HepG2 (cell line): ENCODE data around the gene DNAJB6. TPM values are rescaled to one million over a fixed set of nuclear protein-coding genes. Genes with fewer than 3 reads are reported as not detected.

Experiments
- ATAC-seq: fragments of 200-7000 bp; cut with Tn5 transposase; 3 replicates; pipeline ENCODE4 v1.9.1; 2020; ENCODE audit warnings: mild to moderate bottlenecking, moderate library complexity
- BruUV-seq: library from RNA; stranded (reverse); fragments of 400-500 nt; replicated peaks from 2 replicates; lab custom pipeline; 2021; lab: Mats Ljungman, UMichigan
- CTCF ChIA-PET: fragments of 300-600 bp; formaldehyde crosslinking; extraction: SDS; loops from one replicate; lab custom pipeline; 2021; ENCODE audit warnings: low total read pairs, inconsistent platforms, low intra/inter-chr PET ratio; lab: Yijun Ruan, JAX
- POLR2A ChIA-PET: fragments of 350-600 bp; sonication (Branson Sonifier 250); formaldehyde crosslinking; loops from one replicate; lab custom pipeline; 2020; ENCODE audit warnings: antibody characterized with exemption, inconsistent platforms; lab: Yijun Ruan, JAX
- DNase-seq: peaks from one replicate; pipeline ENCODE4 v3.0.0-alpha.2; 2015; ENCODE audit warnings: low spot score
- FAIRE-seq: peaks from 3 replicates; lab custom pipeline; 2011; peaks lifted over from hg19 to GRCh38; lab: Jason Lieb, UNC
- H2AFZ ChIP-seq: one replicate; pipeline ENCODE4 v1.6.1; 2011; ENCODE audit warnings: low read length, inconsistent platforms
- H3K27ac ChIP-seq: fragments of 300-600 bp; 3 replicates; pipeline ENCODE4 v1.8.0; 2011; ENCODE audit warnings: mixed run types, mild to moderate bottlenecking, mixed read lengths, low read length, inconsistent platforms; ENCODE audit not compliant: insufficient read depth; ENCODE audit errors: extremely low read length
- H3K27me3 ChIP-seq, 2 experiments: fragments of 200-600 bp in 1 of 2; 2 replicates in 1 of 2; 3 replicates in 1 of 2; pipeline versions ENCODE4 v1.6.0 to v1.8.0; 2011; ENCODE audit warnings: low read length in 2 of 2, mild to moderate bottlenecking in 2 of 2, moderate library complexity in 2 of 2, inconsistent platforms in 1 of 2; ENCODE audit not compliant: insufficient read depth in 2 of 2, control insufficient read depth in 1 of 2
- H3K36me3 ChIP-seq, 2 experiments: fragments of 200-600 bp in 1 of 2; replicated peaks in 1 of 2; 2 replicates in 1 of 2; 3 replicates in 1 of 2; pipeline versions ENCODE4 v1.5.1 to v1.8.0; 2011; ENCODE audit warnings: low read length in 2 of 2, inconsistent platforms in 1 of 2; ENCODE audit not compliant: insufficient read depth in 2 of 2, control insufficient read depth in 1 of 2
- H3K4me1 ChIP-seq: 2 replicates; pipeline ENCODE4 v1.5.1; 2012; ENCODE audit warnings: low read length, inconsistent platforms; ENCODE audit not compliant: insufficient read depth
- H3K4me2 ChIP-seq: 2 replicates; pipeline ENCODE4 v1.6.0; 2011; ENCODE audit warnings: low read depth, low read length, inconsistent platforms
- H3K4me3 ChIP-seq, 3 experiments: fragments of 200-600 bp in 1 of 3; sonication (generic), shearing (Covaris generic) in 1 of 3; replicated peaks in 1 of 3; 2 replicates each; pipeline ENCODE4 v1.5.1; 2011 to 2016; ENCODE audit warnings: low read length in 3 of 3, inconsistent platforms in 2 of 3, low read depth in 2 of 3, mild to moderate bottlenecking in 2 of 3, control low read depth in 1 of 3, mixed read lengths in 1 of 3; ENCODE audit not compliant: insufficient read depth in 1 of 3
- H3K79me2 ChIP-seq: one replicate; pipeline ENCODE4 v1.6.1; 2011; ENCODE audit warnings: low read length, inconsistent platforms; ENCODE audit not compliant: insufficient read depth
- H3K9ac ChIP-seq: 2 replicates; pipeline ENCODE4 v1.6.0; 2011; ENCODE audit warnings: mild to moderate bottlenecking, low read depth, low read length, inconsistent platforms; ENCODE audit not compliant: insufficient read depth
- H3K9me3 ChIP-seq: 2 replicates; pipeline ENCODE4 v1.5.1; 2012; ENCODE audit warnings: mild to moderate bottlenecking, low read length
- H4K20me1 ChIP-seq: 2 replicates; pipeline ENCODE4 v1.6.0; 2011; ENCODE audit warnings: inconsistent platforms, mild to moderate bottlenecking, low read length, moderate library complexity; ENCODE audit not compliant: insufficient read depth
- ATF2 ChIP-seq: sonication (generic); formaldehyde crosslinking; IDR thresholded peaks from 2 replicates; pipeline ENCODE4 v1.4.0; 2020; ENCODE audit warnings: missing genetic modification reagents
- CENPBD1 ChIP-seq: sonication (generic); formaldehyde crosslinking; IDR thresholded peaks from 2 replicates; pipeline ENCODE4 v1.8.0; 2022; ENCODE audit warnings: missing genetic modification reagents, low read depth, mild to moderate bottlenecking, borderline replicate concordance
- MZF1 ChIP-seq: sonication (generic); formaldehyde crosslinking; IDR thresholded peaks from 2 replicates; pipeline ENCODE4 v1.8.1; 2023; ENCODE audit warnings: mild to moderate bottlenecking, missing genetic modification reagents, borderline replicate concordance
- NFE2 ChIP-seq: sonication (generic); formaldehyde crosslinking; IDR thresholded peaks from 2 replicates; pipeline ENCODE4 v1.4.0; 2020; ENCODE audit warnings: missing genetic modification reagents
- NPAS2 ChIP-seq: sonication (generic); formaldehyde crosslinking; IDR thresholded peaks from 2 replicates; pipeline ENCODE4 v1.8.0; 2022; ENCODE audit warnings: mild to moderate bottlenecking, missing genetic modification reagents, borderline replicate concordance
- SMARCE1 ChIP-seq: fragments of 450-650 bp; IDR thresholded peaks from 2 replicates; pipeline ENCODE4 v1.6.1; 2017; ENCODE audit warnings: borderline replicate concordance
- XBP1 ChIP-seq: sonication (generic); formaldehyde crosslinking; IDR thresholded peaks from 2 replicates; pipeline ENCODE4 v1.5.0; 2020; ENCODE audit warnings: missing genetic modification reagents
- ZNF362 ChIP-seq: sonication (generic); formaldehyde crosslinking; IDR thresholded peaks from 2 replicates; pipeline ENCODE4 v1.4.0; 2020; ENCODE audit warnings: missing genetic modification reagents, mild to moderate bottlenecking, borderline replicate concordance
- ZNF713 ChIP-seq: sonication (generic); formaldehyde crosslinking; IDR thresholded peaks from 2 replicates; pipeline ENCODE4 v1.4.0; 2020; ENCODE audit warnings: mild to moderate bottlenecking, missing genetic modification reagents
- ZNF776 ChIP-seq: sonication (generic); formaldehyde crosslinking; IDR thresholded peaks from 2 replicates; pipeline ENCODE4 v1.4.0; 2020; ENCODE audit warnings: mild to moderate bottlenecking, missing genetic modification reagents
- ZNF788 ChIP-seq: sonication (generic); formaldehyde crosslinking; IDR thresholded peaks from 2 replicates; pipeline ENCODE4 v1.5.0; 2020; ENCODE audit warnings: mild to moderate bottlenecking, missing genetic modification reagents, borderline replicate concordance
- ZNF816 ChIP-seq: sonication (generic); formaldehyde crosslinking; IDR thresholded peaks from 2 replicates; pipeline ENCODE4 v1.8.0; 2022; ENCODE audit warnings: missing genetic modification reagents, mild to moderate bottlenecking, borderline replicate concordance
- WGBS: methylation state at CpG from one replicate; pipeline ENCODE4 v1.1.6; 2017; ENCODE audit warnings: low lambda C conversion rate; 5-methylcytosine and 5-hydroxymethylcytosine counted together
- in situ Hi-C: cut with HindIII; loops from 2 replicates; pipeline ENCODE4 v1.10.0; 2017; ENCODE audit warnings: low pct_unique_long_range_greater_than_20kb; ENCODE audit not compliant: extremely low pct_ligation_motif_present
- intact Hi-C: fragments of 100-400 bp; cut with micrococcal nuclease; formaldehyde crosslinking; loops from one replicate; pipeline ENCODE4 v1.10.0; 2022; ENCODE audit not compliant: unreplicated experiment
- polyA plus RNA-seq, 8 experiments: library from polyadenylated mRNA; depleted of rRNA in 3 of 8; stranded (reverse) in 7 of 8; unstranded in 1 of 8; fragments of >200 nt; fragmentation: Illumina TruSeq in 4 of 8; extraction: Trizol in 4 of 8; gene quantifications; 2 replicates each; pipeline versions ENCODE4 v1.2.1 to v1.2.3, GENCODE V29; 2011 to 2016; ENCODE audit warnings: low read depth in 4 of 8, missing spikeins in 1 of 8, mixed read lengths in 1 of 8; ENCODE audit not compliant: insufficient read depth in 1 of 8
- total RNA-seq, 5 experiments: library from RNA; depleted of rRNA; stranded (reverse); fragments of >200 nt; fragmentation: Illumina TruSeq; extraction: Trizol; gene quantifications; 2 replicates each; pipeline ENCODE4 v1.2.3, GENCODE V29; 2016; ENCODE audit warnings: low read depth in 1 of 5

DNAJB6 gene
- total and polyA plus RNA-seq, 2 of the 13 experiments (the other 11 are each of a cell fraction or from before 2014, with no cell fraction given), result 29.9 to 53.9 TPM

- H3K4me1 ChIP-seq, result no peaks in the 10 kb centered on the region
- BruUV-seq, result no TSS peak
- POLR2A ChIA-PET, result no interaction called here
- ATAC-seq, result no peak
- FAIRE-seq, result no peak
- peaks cover 10 to 54% of the 10 kb centered on the region in 2 experiments for H3K36me3 ChIP-seq
- H3K9me3 ChIP-seq, result no peaks in the 10 kb centered on the region
- intact Hi-C loops, result no loop called here
- TF ChIP-seq NFE2 (no peak), ZNF816 (CRISPR knock-in tag) (no peak), ZNF362 (CRISPR knock-in tag) (no peak), MZF1 (CRISPR knock-in tag) (no peak), ATF2 (no peak), ZNF713 (CRISPR knock-in tag) (no peak), XBP1 (CRISPR knock-in tag) (no peak), ZNF788 (CRISPR knock-in tag) (no peak), SMARCE1 (no peak), CENPBD1 (CRISPR knock-in tag) (no peak), ZNF776 (CRISPR knock-in tag) (no peak), NPAS2 (CRISPR knock-in tag) (no peak)
- no peaks in the 10 kb centered on the region for H3K27me3 ChIP-seq
- H3K27ac ChIP-seq, result no peak overlapping the region
- WGBS, result 97% methylated on average over 8 of the region's 13 CpGs
- H3K4me3 ChIP-seq, result no peak overlapping the region
- in situ Hi-C loops, result no loop called here
- CTCF ChIA-PET, result no interaction called here
- H3K9ac ChIP-seq, result no peak overlapping the region
- no peak overlapping the region for H3K4me2 ChIP-seq
- DNase-seq, result no peak
- H3K79me2 ChIP-seq, result peaks cover 78% of the 10 kb centered on the region
- H2AFZ ChIP-seq, result no peak overlapping the region
- peaks cover 70% of the 10 kb centered on the region for H4K20me1 ChIP-seq
Measured at GRCh38 chr7:157358041-157358752, 21.4 kb downstream of the DNAJB6 start.
